Urinary bladder (tissue), 4 donors: ENCODE data around the gene ATXN3. TPM values are rescaled to one million over a fixed set of nuclear protein-coding genes. Genes with fewer than 3 reads are reported as not detected.

Experiments
- DNase-seq: peaks from one replicate; pipeline ENCODE4 v3.0.0-alpha.2; 2015; ENCODE audit errors: extremely low spot score
- H3K27ac ChIP-seq: one replicate; pipeline ENCODE4 v1.5.1; 2013; ENCODE audit warnings: low read depth, mild to moderate bottlenecking, moderate library complexity
- H3K36me3 ChIP-seq: one replicate; pipeline ENCODE4 v1.6.1; 2013; ENCODE audit warnings: mild to moderate bottlenecking, moderate library complexity; ENCODE audit not compliant: insufficient read depth
- H3K4me1 ChIP-seq: one replicate; pipeline ENCODE4 v1.6.1; 2013; ENCODE audit warnings: mild to moderate bottlenecking, moderate library complexity; ENCODE audit not compliant: insufficient read depth
- H3K4me3 ChIP-seq: one replicate; pipeline ENCODE4 v1.5.1; 2013; ENCODE audit warnings: low read depth, low read length
- WGBS: extraction: QIAGEN DNeasy Blood & Tissue Kit; methylation state at CpG from one replicate; pipeline ENCODE4 v1.1.7; 2013; 5-methylcytosine and 5-hydroxymethylcytosine counted together
- polyA plus RNA-seq: library from polyadenylated mRNA; stranded (reverse); fragments of 200-250 nt; gene quantifications from one replicate; pipeline ENCODE4 v1.2.3, GENCODE V29; 2013
- total RNA-seq: library from RNA; depleted of rRNA; stranded (reverse); fragments of >200 nt; gene quantifications from one replicate; pipeline ENCODE4 v1.2.3, GENCODE V29; 2014
- donor health status: healthy with polysubstance abuse.
- donor health status: healthy.

Gene ATXN3
- total and polyA plus RNA-seq, 2 donors, result 14.9 to 68.0 TPM

DNA sequence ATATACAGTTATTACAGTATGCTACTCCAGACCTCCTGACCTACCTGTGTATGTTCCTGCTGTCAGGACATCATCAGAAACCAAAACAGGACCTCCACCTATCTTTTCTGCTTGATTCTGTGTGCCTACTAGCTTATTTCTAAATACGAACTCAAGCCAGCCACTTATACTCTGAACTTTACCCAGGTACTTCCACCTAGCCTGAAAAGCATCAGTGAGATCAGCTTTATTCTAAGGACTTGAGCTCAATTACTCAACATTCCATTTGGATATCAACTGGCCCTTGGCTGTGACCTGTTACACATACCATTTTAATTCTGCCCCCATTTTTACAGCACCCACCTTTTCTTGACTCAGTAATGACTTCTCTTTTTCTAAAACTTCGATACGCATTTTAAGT lies 95.7 kb downstream of the ATXN3 start:
- Histone ChIP-seq H3K36me3 (peaks cover 4% of the 10 kb centered on the region), H3K27ac (no peak overlapping the region), H3K4me1 (no peaks in the 10 kb centered on the region), H3K4me3 (no peak overlapping the region)
- DNase-seq, result no peak
- over 99% methylated on average over 3 of the region's 3 CpGs for WGBS

DNA sequence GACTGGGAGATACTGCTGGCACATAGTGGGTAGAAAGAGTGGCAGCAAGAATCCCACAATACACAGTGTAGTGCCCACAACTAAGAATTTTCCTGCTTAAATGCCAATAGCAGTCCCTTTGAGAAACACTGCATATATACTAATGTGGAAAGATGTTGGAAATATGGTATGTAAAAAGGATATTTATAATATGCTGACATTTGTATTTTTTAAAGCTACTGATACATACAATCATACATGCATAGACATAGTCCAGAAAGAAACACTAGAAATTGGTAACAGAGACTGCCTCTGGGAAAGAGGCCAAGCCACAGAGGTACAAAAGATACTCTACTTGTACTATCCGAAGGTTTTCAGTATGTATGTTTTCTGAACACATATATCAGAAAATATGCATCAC lies 96.8 kb downstream of the ATXN3 start:
- Histone ChIP-seq H3K4me1 (no peaks in the 10 kb centered on the region), H3K4me3 (no peak overlapping the region), H3K36me3 (peaks cover 4% of the 10 kb centered on the region), H3K27ac (no peak overlapping the region)
- WGBS, result 77% methylated on average over 1 of the region's 1 CpG
- DNase-seq, result no peak

Other genes starting within 250 kb of the ATXN3 start
- 46.8 TPM for gene TC2N, start 239.0 kb downstream of the ATXN3 start, total RNA-seq
- gene TC2N, start 239.0 kb downstream of the ATXN3 start, polyA plus RNA-seq, result 9.8 TPM
- gene FBLN5, start 158.9 kb downstream of the ATXN3 start, total RNA-seq, result 71.3 TPM
- gene FBLN5, start 158.9 kb downstream of the ATXN3 start, polyA plus RNA-seq, result 219 TPM
- gene TRIP11, start 66.5 kb downstream of the ATXN3 start, total RNA-seq, result 103 TPM
- gene TRIP11, start 66.5 kb downstream of the ATXN3 start, polyA plus RNA-seq, result 10.1 TPM
- 188 TPM for gene NDUFB1, start 15.1 kb upstream of the ATXN3 start, total RNA-seq
- 380 TPM for gene NDUFB1, start 15.1 kb upstream of the ATXN3 start, polyA plus RNA-seq
- gene CPSF2, start 15.4 kb upstream of the ATXN3 start, total RNA-seq, result 35.2 TPM
- 15.5 TPM for gene CPSF2, start 15.4 kb upstream of the ATXN3 start, polyA plus RNA-seq
- 0.85 TPM for gene SLC24A4, start 216.6 kb upstream of the ATXN3 start, total RNA-seq
- 0.18 TPM for gene SLC24A4, start 216.6 kb upstream of the ATXN3 start, polyA plus RNA-seq